GM12878 (cell line): ENCODE results near the gene MSL3. TPM values are rescaled to one million over a fixed set of nuclear protein-coding genes. Genes with fewer than 3 reads are reported as not detected.

ENCODE experiments used
- CBFB ChIP-seq: IDR thresholded peaks from 2 replicates; pipeline ENCODE4 v1.6.1; 2016; ENCODE audit warnings: antibody characterized with exemption, low read depth
- CHD4 ChIP-seq: fragments of 200-600 bp; sonication (generic); IDR thresholded peaks from 2 replicates; pipeline ENCODE4 v1.6.1; 2016; ENCODE audit warnings: mild to moderate bottlenecking
- CREM ChIP-seq: IDR thresholded peaks from 2 replicates; pipeline ENCODE4 v1.6.1; 2014; ENCODE audit warnings: antibody characterized with exemption, low read depth
- EZH2 ChIP-seq: IDR thresholded peaks from 2 replicates; pipeline ENCODE4 v1.6.1; 2012; ENCODE audit warnings: low read depth, mild to moderate bottlenecking, control low read depth, inconsistent platforms, low read length, borderline replicate concordance; ENCODE audit not compliant: control insufficient read depth
- MXI1 ChIP-seq: fragments of 150-350 bp; IDR thresholded peaks from 2 replicates; pipeline ENCODE4 v1.6.1; 2011; ENCODE audit warnings: low read depth, mild to moderate bottlenecking, inconsistent platforms, low read length, improper control_type of control experiment
- NR2F1 ChIP-seq: fragments of 450-650 bp; conservative IDR thresholded peaks from 2 replicates; pipeline ENCODE4 v1.6.1; 2017; ENCODE audit warnings: mild to moderate bottlenecking
- RAD21 ChIP-seq: IDR thresholded peaks from 2 replicates; pipeline ENCODE4 v1.6.1; 2011; ENCODE audit warnings: mild to moderate bottlenecking, low read depth, low read length, moderate library complexity; ENCODE audit not compliant: insufficient read depth
- RBBP5 ChIP-seq: fragments of 200-600 bp; sonication (generic); conservative IDR thresholded peaks from 2 replicates; pipeline ENCODE4 v1.6.1; 2016
- RUNX3 ChIP-seq: IDR thresholded peaks from 2 replicates; pipeline ENCODE4 v1.6.1; 2012; ENCODE audit warnings: low read length, inconsistent platforms
- SREBF1 ChIP-seq: IDR thresholded peaks from 2 replicates; pipeline ENCODE4 v1.6.1; 2012; ENCODE audit warnings: mild to moderate bottlenecking, low read length
- USF2 ChIP-seq: IDR thresholded peaks from 2 replicates; pipeline ENCODE4 v1.6.1; 2011; ENCODE audit warnings: low read depth, low read length, improper control_type of control experiment, borderline replicate concordance
- ZBED1 ChIP-seq: IDR thresholded peaks from 2 replicates; pipeline ENCODE4 v1.6.1; 2016; ENCODE audit warnings: borderline replicate concordance
- polyA plus RNA-seq, 11 experiments: library from polyadenylated mRNA; depleted of rRNA in 4 of 11; unstranded in 6 of 11; stranded (reverse) in 5 of 11; fragments of >200 nt; fragmentation: Nextera tagmentation in 4 of 11; fragmentation: Illumina TruSeq in 1 of 11; extraction: Ambion mirVana in 4 of 11; extraction: Trizol in 1 of 11; gene quantifications; 1 replicate in 1 of 11; 2 replicates in 10 of 11; pipeline versions ENCODE4 v1.2.1 to v1.2.3, GENCODE V29; 2011 to 2016; ENCODE audit warnings: inconsistent platforms in 2 of 11, missing spikeins in 2 of 11, low read depth in 1 of 11
- total RNA-seq, 4 experiments: library from RNA; depleted of rRNA in 3 of 4; stranded (reverse); fragments of >200 nt in 3 of 4; fragmentation: Illumina TruSeq in 1 of 4; extraction: Trizol in 1 of 4; gene quantifications; 2 replicates each; pipeline versions ENCODE4 v1.2.1 to v1.2.3, GENCODE V29; 2013 to 2021
- TF ChIP-seq, protein P1 (sequence below): IDR thresholded peaks from 2 replicates; pipeline ENCODE4 v1.6.1; 2012; ENCODE audit warnings: low read length, inconsistent platforms
- TF ChIP-seq, protein P2 (sequence below), 3 experiments: IDR thresholded peaks in 2 of 3; conservative IDR thresholded peaks in 1 of 3; 2 replicates each; pipeline ENCODE4 v1.5.1; 2011; ENCODE audit warnings: low read depth in 3 of 3, low read length in 3 of 3, mild to moderate bottlenecking in 3 of 3, control low read depth in 2 of 3, moderate library complexity in 2 of 3, inconsistent platforms in 1 of 3, mixed read lengths in 1 of 3; ENCODE audit not compliant: control insufficient read depth in 2 of 3, insufficient read depth in 1 of 3; ENCODE audit errors: extremely low read depth in 1 of 3
- TF ChIP-seq, protein P3 (sequence below): fragments of 450-650 bp; formaldehyde crosslinking; IDR thresholded peaks from 2 replicates; pipeline ENCODE4 v1.4.0; 2022; ENCODE audit warnings: mild to moderate bottlenecking, moderate library complexity
- TF ChIP-seq, protein P4 (sequence below): fragments of 450-650 bp; IDR thresholded peaks from 2 replicates; pipeline ENCODE4 v1.6.1; 2017; ENCODE audit warnings: low read depth, mild to moderate bottlenecking, moderate library complexity
- TF ChIP-seq, protein P5 (sequence below): IDR thresholded peaks from 2 replicates; pipeline ENCODE4 v1.6.1; 2011; ENCODE audit warnings: mild to moderate bottlenecking, low read depth, low read length, moderate library complexity; ENCODE audit not compliant: insufficient replicate concordance

Gene MSL3
- total and polyA plus RNA-seq, 10 of the 15 experiments (the other 5 are each of a cell fraction or from before 2014, with no cell fraction given): 28.4 to 438 (median 40.7) TPM

DNA sequence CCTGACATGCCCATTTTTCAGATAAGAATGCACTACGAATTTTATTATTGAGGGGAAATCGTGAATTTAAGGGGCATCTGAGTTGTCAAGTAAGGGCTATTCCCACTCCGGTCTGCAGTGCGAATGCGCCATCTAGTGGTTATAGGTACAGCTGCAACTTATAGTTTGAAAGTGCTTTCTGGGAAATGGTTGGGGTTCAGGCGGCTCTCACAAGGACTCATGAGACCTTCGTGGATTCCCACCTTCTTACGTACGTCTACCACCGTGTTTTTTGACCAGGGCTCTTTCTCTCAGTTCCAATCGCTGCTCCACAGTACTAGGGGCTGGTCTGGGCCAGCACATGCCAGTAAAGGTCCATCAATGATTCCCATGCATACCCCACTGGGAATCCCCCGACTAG lies 12.3 kb downstream of the MSL3 start (continued):
- TF ChIP-seq EZH2 (no peak), NR2F1 (no peak), CREM (no peak), RBBP5 (no peak), RUNX3 (peak; percentile 37), MXI1 (no peak; the same call in 1 of the 2 replicates), SREBF1 (no peak), ZBED1 (no peak), RAD21 (peak; percentile 97), CBFB (no peak), CHD4 (no peak), USF2 (no peak)
- TF ChIP-seq, protein P1, sequence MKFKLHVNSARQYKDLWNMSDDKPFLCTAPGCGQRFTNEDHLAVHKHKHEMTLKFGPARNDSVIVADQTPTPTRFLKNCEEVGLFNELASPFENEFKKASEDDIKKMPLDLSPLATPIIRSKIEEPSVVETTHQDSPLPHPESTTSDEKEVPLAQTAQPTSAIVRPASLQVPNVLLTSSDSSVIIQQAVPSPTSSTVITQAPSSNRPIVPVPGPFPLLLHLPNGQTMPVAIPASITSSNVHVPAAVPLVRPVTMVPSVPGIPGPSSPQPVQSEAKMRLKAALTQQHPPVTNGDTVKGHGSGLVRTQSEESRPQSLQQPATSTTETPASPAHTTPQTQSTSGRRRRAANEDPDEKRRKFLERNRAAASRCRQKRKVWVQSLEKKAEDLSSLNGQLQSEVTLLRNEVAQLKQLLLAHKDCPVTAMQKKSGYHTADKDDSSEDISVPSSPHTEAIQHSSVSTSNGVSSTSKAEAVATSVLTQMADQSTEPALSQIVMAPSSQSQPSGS: no peak
- TF ChIP-seq, protein P2, sequence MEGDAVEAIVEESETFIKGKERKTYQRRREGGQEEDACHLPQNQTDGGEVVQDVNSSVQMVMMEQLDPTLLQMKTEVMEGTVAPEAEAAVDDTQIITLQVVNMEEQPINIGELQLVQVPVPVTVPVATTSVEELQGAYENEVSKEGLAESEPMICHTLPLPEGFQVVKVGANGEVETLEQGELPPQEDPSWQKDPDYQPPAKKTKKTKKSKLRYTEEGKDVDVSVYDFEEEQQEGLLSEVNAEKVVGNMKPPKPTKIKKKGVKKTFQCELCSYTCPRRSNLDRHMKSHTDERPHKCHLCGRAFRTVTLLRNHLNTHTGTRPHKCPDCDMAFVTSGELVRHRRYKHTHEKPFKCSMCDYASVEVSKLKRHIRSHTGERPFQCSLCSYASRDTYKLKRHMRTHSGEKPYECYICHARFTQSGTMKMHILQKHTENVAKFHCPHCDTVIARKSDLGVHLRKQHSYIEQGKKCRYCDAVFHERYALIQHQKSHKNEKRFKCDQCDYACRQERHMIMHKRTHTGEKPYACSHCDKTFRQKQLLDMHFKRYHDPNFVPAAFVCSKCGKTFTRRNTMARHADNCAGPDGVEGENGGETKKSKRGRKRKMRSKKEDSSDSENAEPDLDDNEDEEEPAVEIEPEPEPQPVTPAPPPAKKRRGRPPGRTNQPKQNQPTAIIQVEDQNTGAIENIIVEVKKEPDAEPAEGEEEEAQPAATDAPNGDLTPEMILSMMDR (IDR thresholded peaks at IDR 0.05 in 2 of 3, conservative IDR thresholded peaks at IDR 0.05 in 1 of 3; ENCODE audit: control insufficient read depth in 2 of 3, extremely low read depth in 1 of 3, insufficient read depth in 1 of 3, low read depth in 3 of 3, low read length in 3 of 3): peak; percentile 86 to 90 (median 90)
- TF ChIP-seq, protein P3, sequence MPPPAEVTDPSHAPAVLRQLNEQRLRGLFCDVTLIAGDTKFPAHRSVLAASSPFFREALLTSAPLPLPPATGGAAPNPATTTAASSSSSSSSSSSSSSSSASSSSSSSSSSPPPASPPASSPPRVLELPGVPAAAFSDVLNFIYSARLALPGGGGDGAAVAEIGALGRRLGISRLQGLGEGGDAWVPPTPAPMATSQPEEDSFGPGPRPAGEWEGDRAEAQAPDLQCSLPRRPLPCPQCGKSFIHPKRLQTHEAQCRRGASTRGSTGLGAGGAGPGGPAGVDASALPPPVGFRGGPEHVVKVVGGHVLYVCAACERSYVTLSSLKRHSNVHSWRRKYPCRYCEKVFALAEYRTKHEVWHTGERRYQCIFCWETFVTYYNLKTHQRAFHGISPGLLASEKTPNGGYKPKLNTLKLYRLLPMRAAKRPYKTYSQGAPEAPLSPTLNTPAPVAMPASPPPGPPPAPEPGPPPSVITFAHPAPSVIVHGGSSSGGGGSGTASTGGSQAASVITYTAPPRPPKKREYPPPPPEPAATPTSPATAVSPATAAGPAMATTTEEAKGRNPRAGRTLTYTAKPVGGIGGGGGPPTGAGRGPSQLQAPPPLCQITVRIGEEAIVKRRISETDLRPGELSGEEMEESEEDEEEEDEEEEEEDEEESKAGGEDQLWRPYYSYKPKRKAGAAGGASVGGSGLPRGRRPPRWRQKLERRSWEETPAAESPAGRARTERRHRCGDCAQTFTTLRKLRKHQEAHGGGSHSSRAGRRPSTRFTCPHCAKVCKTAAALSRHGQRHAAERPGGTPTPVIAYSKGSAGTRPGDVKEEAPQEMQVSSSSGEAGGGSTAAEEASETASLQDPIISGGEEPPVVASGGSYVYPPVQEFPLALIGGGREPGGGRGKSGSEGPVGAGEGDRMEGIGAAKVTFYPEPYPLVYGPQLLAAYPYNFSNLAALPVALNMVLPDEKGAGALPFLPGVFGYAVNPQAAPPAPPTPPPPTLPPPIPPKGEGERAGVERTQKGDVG: no peak
- TF ChIP-seq, protein P4, sequence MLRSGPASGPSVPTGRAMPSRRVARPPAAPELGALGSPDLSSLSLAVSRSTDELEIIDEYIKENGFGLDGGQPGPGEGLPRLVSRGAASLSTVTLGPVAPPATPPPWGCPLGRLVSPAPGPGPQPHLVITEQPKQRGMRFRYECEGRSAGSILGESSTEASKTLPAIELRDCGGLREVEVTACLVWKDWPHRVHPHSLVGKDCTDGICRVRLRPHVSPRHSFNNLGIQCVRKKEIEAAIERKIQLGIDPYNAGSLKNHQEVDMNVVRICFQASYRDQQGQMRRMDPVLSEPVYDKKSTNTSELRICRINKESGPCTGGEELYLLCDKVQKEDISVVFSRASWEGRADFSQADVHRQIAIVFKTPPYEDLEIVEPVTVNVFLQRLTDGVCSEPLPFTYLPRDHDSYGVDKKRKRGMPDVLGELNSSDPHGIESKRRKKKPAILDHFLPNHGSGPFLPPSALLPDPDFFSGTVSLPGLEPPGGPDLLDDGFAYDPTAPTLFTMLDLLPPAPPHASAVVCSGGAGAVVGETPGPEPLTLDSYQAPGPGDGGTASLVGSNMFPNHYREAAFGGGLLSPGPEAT: peak; percentile 61; the same call in 1 of the 2 replicates
- TF ChIP-seq, protein P5, sequence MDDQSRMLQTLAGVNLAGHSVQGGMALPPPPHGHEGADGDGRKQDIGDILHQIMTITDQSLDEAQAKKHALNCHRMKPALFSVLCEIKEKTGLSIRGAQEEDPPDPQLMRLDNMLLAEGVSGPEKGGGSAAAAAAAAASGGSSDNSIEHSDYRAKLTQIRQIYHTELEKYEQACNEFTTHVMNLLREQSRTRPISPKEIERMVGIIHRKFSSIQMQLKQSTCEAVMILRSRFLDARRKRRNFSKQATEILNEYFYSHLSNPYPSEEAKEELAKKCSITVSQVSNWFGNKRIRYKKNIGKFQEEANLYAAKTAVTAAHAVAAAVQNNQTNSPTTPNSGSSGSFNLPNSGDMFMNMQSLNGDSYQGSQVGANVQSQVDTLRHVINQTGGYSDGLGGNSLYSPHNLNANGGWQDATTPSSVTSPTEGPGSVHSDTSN: no peak
